Neural cell (in vitro differentiated cells): ENCODE results near the gene IL1A. TPM values are rescaled to one million over a fixed set of nuclear protein-coding genes. Genes with fewer than 3 reads are reported as not detected.

ENCODE experiments used
- H2AFZ ChIP-seq: fragments of 200-600, 300-800 bp; sonication (generic), shearing (Covaris generic); 2 replicates; pipeline ENCODE4 v1.6.0; 2014; ENCODE audit warnings: low read depth, mild to moderate bottlenecking, antibody characterized with exemption, low read length, moderate library complexity
- H3F3A ChIP-seq: fragments of 200-600 bp; shearing (Covaris generic); 2 replicates; pipeline ENCODE4 v1.6.1; 2016; ENCODE audit warnings: mild to moderate bottlenecking, moderate library complexity, mixed read lengths, antibody characterized with exemption, low read length; ENCODE audit not compliant: insufficient read depth, poor library complexity, severe bottlenecking
- H3K27ac ChIP-seq: fragments of 200-600, 300-800 bp; sonication (generic), shearing (Covaris generic); 2 replicates; pipeline ENCODE4 v1.5.1; 2014; ENCODE audit warnings: mild to moderate bottlenecking, low read length, moderate library complexity
- H3K27me3 ChIP-seq: fragments of 300-800, 200-600 bp; sonication (generic), shearing (Covaris generic); 2 replicates; pipeline ENCODE4 v1.6.0; 2014; ENCODE audit warnings: mild to moderate bottlenecking, low read depth, low read length, moderate library complexity; ENCODE audit not compliant: insufficient read depth
- H3K36me3 ChIP-seq: fragments of 300-800, 200-600 bp; sonication (generic), shearing (Covaris generic); 2 replicates; pipeline ENCODE4 v1.5.1; 2014; ENCODE audit warnings: mild to moderate bottlenecking, antibody characterized with exemption, low read length, moderate library complexity; ENCODE audit not compliant: insufficient read depth
- H3K4me2 ChIP-seq: fragments of 300-800, 200-600 bp; sonication (generic), shearing (Covaris generic); 2 replicates; pipeline ENCODE4 v1.6.0; 2014; ENCODE audit warnings: mild to moderate bottlenecking, low read length
- H3K4me3 ChIP-seq: fragments of 300-800, 200-600 bp; sonication (generic), shearing (Covaris generic); 2 replicates; pipeline ENCODE4 v1.5.1; 2014; ENCODE audit warnings: mild to moderate bottlenecking, low read length, moderate library complexity
- H3K79me2 ChIP-seq: fragments of 200-600 bp; shearing (Covaris generic); replicated peaks from 2 replicates; pipeline ENCODE4 v1.6.0; 2014; ENCODE audit warnings: mild to moderate bottlenecking, low read length, moderate library complexity; ENCODE audit not compliant: insufficient read depth
- H3K9ac ChIP-seq: fragments of 300-800, 200-600 bp; sonication (generic), shearing (Covaris generic); 2 replicates; pipeline ENCODE4 v1.6.1; 2016; ENCODE audit warnings: mild to moderate bottlenecking, low read length, mixed read lengths
- H3K9me2 ChIP-seq: fragments of 200-600 bp; shearing (Covaris generic); 2 replicates; pipeline ENCODE4 v1.6.1; 2016; ENCODE audit warnings: mild to moderate bottlenecking, low read length, mixed read lengths; ENCODE audit not compliant: insufficient read depth
- H3K9me3 ChIP-seq: fragments of 200-600, 300-800 bp; sonication (generic), shearing (Covaris generic); 2 replicates; pipeline ENCODE4 v1.6.1; 2016; ENCODE audit warnings: mild to moderate bottlenecking, mixed run types, low read length, moderate library complexity, mixed read lengths
- H4K20me1 ChIP-seq: fragments of 200-600 bp; shearing (Covaris generic); 2 replicates; pipeline ENCODE4 v1.6.1; 2016; ENCODE audit warnings: mild to moderate bottlenecking, mixed run types; ENCODE audit not compliant: insufficient read depth
- CTCF ChIP-seq: fragments of 450-650 bp; IDR thresholded peaks from 2 replicates; pipeline ENCODE4 v1.5.1; 2014; ENCODE audit warnings: antibody characterized with exemption, mild to moderate bottlenecking, moderate library complexity; ENCODE audit not compliant: poor library complexity, severe bottlenecking
- EP300 ChIP-seq: fragments of 450-650 bp; conservative IDR thresholded peaks from 2 replicates; pipeline ENCODE4 v1.6.1; 2014; ENCODE audit warnings: antibody characterized with exemption, mild to moderate bottlenecking, moderate library complexity; ENCODE audit not compliant: poor library complexity, severe bottlenecking
- EZH2 ChIP-seq: fragments of 200-600, 300-800 bp; shearing (Covaris generic), sonication (generic); IDR thresholded peaks from 2 replicates; pipeline ENCODE4 v1.6.1; 2014; ENCODE audit warnings: antibody characterized with exemption, low read length, borderline replicate concordance, mild to moderate bottlenecking; ENCODE audit not compliant: insufficient read depth, poor library complexity, severe bottlenecking
- MXI1 ChIP-seq: fragments of 450-650 bp; conservative IDR thresholded peaks from 2 replicates; pipeline ENCODE4 v1.6.1; 2014; ENCODE audit warnings: antibody characterized with exemption, mild to moderate bottlenecking; ENCODE audit not compliant: poor library complexity, severe bottlenecking
- POLR2AphosphoS5 ChIP-seq: IDR thresholded peaks from 2 replicates; pipeline ENCODE4 v1.6.1; 2012
- RAD21 ChIP-seq: fragments of 450-650 bp; conservative IDR thresholded peaks from 2 replicates; pipeline ENCODE4 v1.6.1; 2014; ENCODE audit warnings: antibody characterized with exemption, mild to moderate bottlenecking, moderate library complexity
- REST ChIP-seq: IDR thresholded peaks from 2 replicates; pipeline ENCODE4 v1.6.1; 2012; ENCODE audit warnings: borderline replicate concordance
- SMC3 ChIP-seq: fragments of 450-650 bp; conservative IDR thresholded peaks from 2 replicates; pipeline ENCODE4 v1.6.1; 2014; ENCODE audit warnings: antibody characterized with exemption, mild to moderate bottlenecking, moderate library complexity; ENCODE audit not compliant: poor library complexity
- TAF1 ChIP-seq: IDR thresholded peaks from 2 replicates; pipeline ENCODE4 v1.6.1; 2012; ENCODE audit warnings: low read depth
- polyA plus RNA-seq: library from polyadenylated mRNA; depleted of rRNA; stranded (reverse); fragments of >200 nt; gene quantifications from 2 replicates; pipeline ENCODE4 v1.2.3, GENCODE V29; 2014

The IL1A gene
- polyA plus RNA-seq, 1 donor from 2014 or later = 0.14 TPM

- Histone ChIP-seq H3F3A (no peaks in the 10 kb centered on the region), H2AFZ (no peak overlapping the region), H3K36me3 (no peaks in the 10 kb centered on the region), H3K9me3 (no peaks in the 10 kb centered on the region), H3K9ac (no peak overlapping the region), H3K4me3 (no peak overlapping the region), H3K4me2 (no peak overlapping the region), H4K20me1 (no peaks in the 10 kb centered on the region), H3K9me2 (no peaks in the 10 kb centered on the region), H3K79me2 (no peaks in the 10 kb centered on the region), H3K27ac (no peak overlapping the region), H3K27me3 (no peaks in the 10 kb centered on the region)
- TF ChIP-seq RAD21 (no peak), TAF1 (no peak), POLR2AphosphoS5 (no peak), MXI1 (no peak), REST (no peak), SMC3 (no peak), EP300 (no peak), CTCF (no peak), EZH2 (no peak)
Measured at GRCh38 chr2:112818094-112818902, 34.0 kb upstream of the IL1A start.

- Histone ChIP-seq H3K9me2 (no peaks in the 10 kb centered on the region), H3K9ac (no peak overlapping the region), H3K36me3 (no peaks in the 10 kb centered on the region), H3K4me2 (no peak overlapping the region), H3K79me2 (no peaks in the 10 kb centered on the region), H3K27me3 (no peaks in the 10 kb centered on the region), H3K4me3 (no peak overlapping the region), H3K27ac (no peak overlapping the region), H4K20me1 (no peaks in the 10 kb centered on the region), H3K9me3 (no peaks in the 10 kb centered on the region), H3F3A (no peaks in the 10 kb centered on the region), H2AFZ (no peak overlapping the region)
- TF ChIP-seq MXI1 (no peak), SMC3 (no peak), POLR2AphosphoS5 (no peak), EZH2 (no peak), RAD21 (no peak), CTCF (no peak)
Measured at GRCh38 chr2:112817082-112817689, 32.9 kb upstream of the IL1A start.
